ENCODE data around the gene RB1. TPM values are rescaled to one million over a fixed set of nuclear protein-coding genes. Genes with fewer than 3 reads are reported as not detected.

RB1 gene
- total RNA-seq, 1 experiment from 2014 or later: 43.4 TPM

- peaks cover 11% of the 10 kb centered on the region for H3K36me3 Mint-ChIP-seq (ENCODE audit: insufficient read depth, unreplicated experiment)
These were observed 125.5 kb downstream of the RB1 start for GRCh38 chr13:48429036-48429435.

GRCh38 chr13:48429886-48430285 lies 126.3 kb downstream of the RB1 start:
- peaks cover 11% of the 10 kb centered on the region for H3K36me3 Mint-ChIP-seq (ENCODE audit: insufficient read depth, unreplicated experiment)
- POLR2A ChIA-PET: interaction anchor here (1.2 kb wide), 1 partner anchor 30 kb away, joined by 4 read pairs; no protein-coding TSS in a partner anchor
- BruUV-seq (replicated peaks): no TSS peak
- H3K4me1 Mint-ChIP-seq (ENCODE audit: insufficient read depth, unreplicated experiment): peaks cover 8% of the 10 kb centered on the region
- no peaks in the 10 kb centered on the region for H3K9me3 Mint-ChIP-seq (ENCODE audit: unreplicated experiment)
- intact Hi-C loops (cut with micrococcal nuclease): no loop called here
- H3K27me3 Mint-ChIP-seq (ENCODE audit: insufficient read depth, unreplicated experiment): no peaks in the 10 kb centered on the region
- TF ChIP-seq CTCF (IDR thresholded peaks at IDR 0.05; ENCODE audit: unreplicated experiment): no peak
- H3K4me3 Mint-ChIP-seq (ENCODE audit: unreplicated experiment): no peak overlapping the region
- H3K27ac Mint-ChIP-seq (ENCODE audit: low read depth, unreplicated experiment): peak overlapping the region; percentile 12
- no peak for DNase-seq (ENCODE audit: unreplicated experiment)
- CTCF ChIA-PET: interaction anchor here (0.6 to 0.9 kb wide), 2 partner anchors 16 to 127 kb away, joined by 3 to 5 read pairs; no protein-coding TSS in a partner anchor

More at GRCh38 chr13:48429036-48429435, 125.5 kb downstream of the RB1 start:
- H3K9me3 Mint-ChIP-seq (ENCODE audit: unreplicated experiment): no peaks in the 10 kb centered on the region
- no peak overlapping the region for H3K4me3 Mint-ChIP-seq (ENCODE audit: unreplicated experiment)
- no peak for TF ChIP-seq CTCF (IDR thresholded peaks at IDR 0.05; ENCODE audit: unreplicated experiment)
- intact Hi-C loops (cut with micrococcal nuclease): no loop called here
- CTCF ChIA-PET: no interaction called here
- no peaks in the 10 kb centered on the region for H3K27me3 Mint-ChIP-seq (ENCODE audit: insufficient read depth, unreplicated experiment)
- H3K4me1 Mint-ChIP-seq (ENCODE audit: insufficient read depth, unreplicated experiment): peaks cover 8% of the 10 kb centered on the region
- no peak overlapping the region for H3K27ac Mint-ChIP-seq (ENCODE audit: low read depth, unreplicated experiment)
- POLR2A ChIA-PET: interaction anchor here (0.7 to 1.2 kb wide), 2 partner anchors 29 to 1843 kb away, joined by 3 to 4 read pairs; no protein-coding TSS in a partner anchor
- no peak for DNase-seq (ENCODE audit: unreplicated experiment)
- no TSS peak for BruUV-seq (replicated peaks)

- Mint-ChIP-seq H3K36me3 (ENCODE audit: insufficient read depth, unreplicated experiment) (peaks cover 17% of the 10 kb centered on the region), H3K27me3 (ENCODE audit: insufficient read depth, unreplicated experiment) (no peaks in the 10 kb centered on the region), H3K4me3 (ENCODE audit: unreplicated experiment) (no peak overlapping the region), H3K9me3 (ENCODE audit: unreplicated experiment) (no peaks in the 10 kb centered on the region), H3K4me1 (ENCODE audit: insufficient read depth, unreplicated experiment) (peaks cover 8% of the 10 kb centered on the region), H3K27ac (ENCODE audit: low read depth, unreplicated experiment) (peak overlapping the region; percentile 94)
- POLR2A ChIA-PET: interaction anchor here (0.6 to 1.6 kb wide), 5 partner anchors 17 to 196 kb away, joined by 3 to 9 read pairs (median 4); no protein-coding TSS in a partner anchor
- CTCF ChIA-PET: no interaction called here
- intact Hi-C loops (cut with micrococcal nuclease): no loop called here
- TF ChIP-seq CTCF (IDR thresholded peaks at IDR 0.05; ENCODE audit: unreplicated experiment): no peak
- no peak for DNase-seq (ENCODE audit: unreplicated experiment)
- BruUV-seq (replicated peaks): no TSS peak
These were observed 127.9 kb downstream of the RB1 start for GRCh38 chr13:48431431-48431830.

- peak overlapping the region; percentile 54 for H3K4me3 Mint-ChIP-seq (ENCODE audit: unreplicated experiment)
- no TSS peak for BruUV-seq (replicated peaks)
- TF ChIP-seq CTCF (IDR thresholded peaks at IDR 0.05; ENCODE audit: unreplicated experiment): no peak
- H3K36me3 Mint-ChIP-seq (ENCODE audit: insufficient read depth, unreplicated experiment): peaks cover 17% of the 10 kb centered on the region
- H3K9me3 Mint-ChIP-seq (ENCODE audit: unreplicated experiment): no peaks in the 10 kb centered on the region
- H3K27ac Mint-ChIP-seq (ENCODE audit: low read depth, unreplicated experiment): peak overlapping the region; percentile 94
- H3K27me3 Mint-ChIP-seq (ENCODE audit: insufficient read depth, unreplicated experiment): no peaks in the 10 kb centered on the region
- peaks cover 14% of the 10 kb centered on the region for H3K4me1 Mint-ChIP-seq (ENCODE audit: insufficient read depth, unreplicated experiment)
- POLR2A ChIA-PET: interaction anchor here (0.7 to 1.6 kb wide), 5 partner anchors 11 to 26 kb away, joined by 3 to 9 read pairs (median 4); no protein-coding TSS in a partner anchor
- DNase-seq (ENCODE audit: unreplicated experiment): peak; percentile 27
- CTCF ChIA-PET: interaction anchor here (0.6 kb wide), 1 partner anchor 669 kb away, joined by 3 read pairs; no protein-coding TSS in a partner anchor
- intact Hi-C loops (cut with micrococcal nuclease): no loop called here
These were observed 128.6 kb downstream of the RB1 start for GRCh38 chr13:48431987-48432615.

Data from MCF 10A (cell line).